Osteoblast (primary cell): Measurements from ENCODE around the gene CNDP2. TPM values are rescaled to one million over a fixed set of nuclear protein-coding genes. Genes with fewer than 3 reads are reported as not detected.

Source experiments
- DNase-seq: peaks from one replicate; pipeline ENCODE4 v3.0.0; 2011; ENCODE audit warnings: low spot score, mixed read lengths; ENCODE audit not compliant: insufficient read length; ENCODE audit errors: missing footprints
- H2AFZ ChIP-seq: 2 replicates; pipeline ENCODE4 v1.6.0; 2011; ENCODE audit warnings: mild to moderate bottlenecking, low read length
- H3K27ac ChIP-seq: 2 replicates; pipeline ENCODE4 v1.5.1; 2011; ENCODE audit warnings: mild to moderate bottlenecking, low read depth, low read length, moderate library complexity
- H3K27me3 ChIP-seq: 2 replicates; pipeline ENCODE4 v1.6.0; 2012; ENCODE audit warnings: mild to moderate bottlenecking, control low read depth, inconsistent platforms, low read length, moderate library complexity; ENCODE audit not compliant: insufficient read depth
- H3K36me3 ChIP-seq: 2 replicates; pipeline ENCODE4 v1.5.1; 2011; ENCODE audit warnings: mild to moderate bottlenecking, low read length, control low read depth, moderate library complexity; ENCODE audit not compliant: insufficient read depth
- H3K4me1 ChIP-seq: 2 replicates; pipeline ENCODE4 v1.5.1; 2011; ENCODE audit warnings: mild to moderate bottlenecking, low read length, control low read depth, moderate library complexity; ENCODE audit not compliant: insufficient read depth
- H3K4me2 ChIP-seq: 2 replicates; pipeline ENCODE4 v1.6.0; 2011; ENCODE audit warnings: mild to moderate bottlenecking, low read length; ENCODE audit not compliant: insufficient read depth
- H3K4me3 ChIP-seq: fragments of 200-600 bp; sonication (generic); 3 replicates; pipeline ENCODE4 v1.5.1; 2012; ENCODE audit warnings: mild to moderate bottlenecking, low read length, inconsistent platforms; ENCODE audit not compliant: insufficient read depth
- H3K79me2 ChIP-seq: 2 replicates; pipeline ENCODE4 v1.6.0; 2012; ENCODE audit warnings: mild to moderate bottlenecking, low read length, control low read depth, inconsistent platforms; ENCODE audit not compliant: insufficient read depth
- H3K9me3 ChIP-seq: 2 replicates; pipeline ENCODE4 v1.5.1; 2011; ENCODE audit warnings: low read depth, low read length, control low read depth
- H4K20me1 ChIP-seq: 2 replicates; pipeline ENCODE4 v1.6.0; 2012; ENCODE audit warnings: mild to moderate bottlenecking, low read length, control low read depth; ENCODE audit not compliant: insufficient read depth
- CTCF ChIP-seq: IDR thresholded peaks from 2 replicates; pipeline ENCODE4 v1.5.1; 2011; ENCODE audit warnings: mild to moderate bottlenecking, low read depth, low read length, moderate library complexity; ENCODE audit errors: extremely low read depth
- total RNA-seq: library from RNA; depleted of rRNA; stranded (reverse); fragments of >200 nt; gene quantifications from 2 replicates; pipeline ENCODE4 v1.2.3, GENCODE V29; 2012

CNDP2 gene
- total RNA-seq, 1 donor: 25.3 TPM

DNA sequence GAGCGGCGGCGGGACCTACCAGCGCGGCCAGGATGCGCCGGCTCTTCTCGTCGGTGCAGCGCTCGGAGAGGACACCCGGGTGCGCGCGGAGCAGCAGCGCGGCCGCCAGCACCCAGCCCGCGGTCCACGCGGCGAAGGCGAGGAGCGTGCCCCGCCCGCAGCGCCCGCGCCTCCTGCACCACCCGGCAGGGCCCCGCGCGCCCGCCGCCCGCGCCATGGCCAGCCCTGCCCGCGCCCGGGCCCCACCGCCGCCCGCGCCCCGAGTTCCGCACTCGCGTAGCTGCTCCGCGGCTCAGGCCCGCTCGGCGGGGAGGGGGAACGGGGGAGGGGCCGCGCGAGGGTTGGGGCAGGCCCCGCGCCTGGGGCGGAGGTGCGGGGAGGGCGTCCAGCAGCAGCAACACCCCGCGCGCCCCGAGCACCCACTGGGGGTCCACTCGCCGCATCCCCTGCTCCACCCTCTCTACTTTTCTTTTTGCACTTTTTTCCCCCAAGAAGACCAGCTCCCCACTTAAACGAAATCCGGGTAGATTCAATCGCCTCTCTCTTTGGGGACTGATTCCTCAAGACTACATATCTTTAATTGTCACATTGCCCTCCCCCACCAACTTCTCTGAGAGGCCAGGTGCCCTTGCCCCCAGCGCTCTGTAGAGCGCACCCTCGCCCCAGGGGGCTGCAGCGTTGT, 39.0 kb upstream of the CNDP2 start, which contains the start of gene DIPK1C:
Gene DIPK1C, minus strand, starts transcription at position 266 of the 682 bp plus-strand sequence. Its CDS starts 49 bp downstream, at position 217.
- Histone ChIP-seq H4K20me1 (no peaks in the 10 kb centered on the region), H3K4me2 (no peak within 1 kb of the TSS), H3K79me2 (no peaks in the 10 kb centered on the region), H2AFZ (no peak within 1 kb of the TSS), H3K4me3 (no peak within 1 kb of the TSS), H3K27ac (no peak within 1 kb of the TSS), H3K9me3 (no peaks in the 10 kb centered on the region), H3K4me1 (no peaks in the 10 kb centered on the region), H3K27me3 (peaks cover 62% of the 10 kb centered on the region), H3K36me3 (no peaks in the 10 kb centered on the region)
- DNase-seq: no peak
- TF ChIP-seq CTCF: no peak

- Histone ChIP-seq H3K4me1 (no peaks in the 10 kb centered on the region), H3K4me3 (no peak overlapping the region), H3K4me2 (no peak overlapping the region), H3K27me3 (peaks cover 68% of the 10 kb centered on the region), H3K9me3 (no peaks in the 10 kb centered on the region), H3K36me3 (no peaks in the 10 kb centered on the region), H3K27ac (no peak overlapping the region), H3K79me2 (no peaks in the 10 kb centered on the region), H4K20me1 (no peaks in the 10 kb centered on the region), H2AFZ (no peak overlapping the region)
- no peak for DNase-seq
- no peak for TF ChIP-seq CTCF
Observed at GRCh38 chr18:74457725-74458421, 38.3 kb upstream of the CNDP2 start.

DNA sequence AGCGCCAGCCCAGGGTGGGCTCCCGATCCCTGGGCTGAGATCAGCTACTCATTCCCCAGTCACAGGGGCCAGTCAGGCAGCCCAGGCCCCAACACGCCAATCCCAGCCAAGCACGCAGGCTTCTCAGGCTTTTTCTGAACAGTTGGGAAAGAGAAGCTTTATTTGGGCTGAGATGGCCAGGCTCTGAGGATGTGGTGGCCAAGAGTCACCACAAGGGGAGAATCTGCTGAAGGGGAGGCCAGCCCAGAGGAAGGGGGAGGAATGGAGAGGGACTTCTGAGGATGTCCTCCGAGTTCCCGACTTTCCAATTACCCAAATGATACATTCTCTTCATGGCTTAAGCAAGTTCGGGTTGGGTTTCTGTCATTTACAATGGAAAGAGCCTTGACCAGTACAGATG, 36.3 kb upstream of the CNDP2 start:
- Histone ChIP-seq H3K27ac (no peak overlapping the region), H3K9me3 (no peaks in the 10 kb centered on the region), H3K4me3 (no peak overlapping the region), H3K27me3 (peaks cover 55% of the 10 kb centered on the region), H2AFZ (no peak overlapping the region), H3K4me1 (no peaks in the 10 kb centered on the region), H3K36me3 (no peaks in the 10 kb centered on the region), H3K79me2 (no peaks in the 10 kb centered on the region), H3K4me2 (no peak overlapping the region), H4K20me1 (no peaks in the 10 kb centered on the region)
- TF ChIP-seq CTCF: peak; percentile 40
- no peak for DNase-seq

GRCh38 chr18:74460825-74461224, 35.3 kb upstream of the CNDP2 start:
- no peaks in the 10 kb centered on the region for H3K36me3 ChIP-seq
- no peaks in the 10 kb centered on the region for H4K20me1 ChIP-seq
- no peaks in the 10 kb centered on the region for H3K9me3 ChIP-seq
- H3K4me1 ChIP-seq: no peaks in the 10 kb centered on the region
- peaks cover 46% of the 10 kb centered on the region for H3K27me3 ChIP-seq
- no peak for TF ChIP-seq CTCF
- H2AFZ ChIP-seq: no peak overlapping the region
- no peaks in the 10 kb centered on the region for H3K79me2 ChIP-seq
- no peak overlapping the region for H3K27ac ChIP-seq
- no peak overlapping the region for H3K4me3 ChIP-seq
- no peak overlapping the region for H3K4me2 ChIP-seq
- DNase-seq: no peak
